GM21360 (cell line): Measurements from ENCODE around the gene POLR2B.
"Not testable (repeated sequence)": the region's sequence is repeated elsewhere in the genome, so short reads cannot be mapped to it uniquely, and the experiment has no call there.

Source experiments
- ATAC-seq: cut with Tn5 transposase; IDR thresholded peaks from one replicate; pipeline ENCODE4 v1.9.1; 2021; ENCODE audit warnings: mild to moderate bottlenecking, moderate library complexity; ENCODE audit not compliant: unreplicated experiment

The POLR2B gene

GRCh38 chr4:56978750-56979303 lies at the start of gene POLR2B:
Gene POLR2B, plus strand, starts transcription at chr4:56978896. Its CDS starts 90 bp downstream, at chr4:56978986.
- ATAC-seq, result peak; percentile 50

GRCh38 chr4:56930638-56931037 lies 48.1 kb upstream of the POLR2B start:
- ATAC-seq, result no peak

GRCh38 chr4:56931924-56932323 lies 46.8 kb upstream of the POLR2B start:
- ATAC-seq, result no peak

- ATAC-seq, result no peak
These were observed 41.4 kb upstream of the POLR2B start for GRCh38 chr4:56937262-56937661.

- ATAC-seq, result not testable (repeated sequence)
These were observed 38.9 kb upstream of the POLR2B start for GRCh38 chr4:56939826-56940225.

- no peak for ATAC-seq
These were observed 38.3 kb upstream of the POLR2B start for GRCh38 chr4:56940403-56940802.

GRCh38 chr4:56940971-56941370 lies 37.7 kb upstream of the POLR2B start:
- ATAC-seq, result no peak

GRCh38 chr4:56941403-56941802 lies 37.3 kb upstream of the POLR2B start:
- ATAC-seq, result no peak

- ATAC-seq, result no peak
These were observed 24.8 kb upstream of the POLR2B start for GRCh38 chr4:56953680-56954520.

GRCh38 chr4:56958111-56958517 lies 20.6 kb upstream of the POLR2B start:
- ATAC-seq, result no peak

GRCh38 chr4:56959100-56959499 lies 19.6 kb upstream of the POLR2B start:
- ATAC-seq, result no peak

- no peak for ATAC-seq
These were observed 17.6 kb upstream of the POLR2B start for GRCh38 chr4:56961107-56961500.

- no peak for ATAC-seq
These were observed 7.3 kb upstream of the POLR2B start for GRCh38 chr4:56971383-56971782.

- ATAC-seq, result no peak
These were observed 6.3 kb upstream of the POLR2B start for GRCh38 chr4:56972389-56972788.

GRCh38 chr4:56972809-56973208 lies 5.9 kb upstream of the POLR2B start:
- no peak for ATAC-seq

GRCh38 chr4:56973336-56973735 lies 5.4 kb upstream of the POLR2B start:
- no peak for ATAC-seq

GRCh38 chr4:56976283-56976836 lies 2.3 kb upstream of the POLR2B start:
- no peak for ATAC-seq

GRCh38 chr4:56976837-56977320 lies 1.8 kb upstream of the POLR2B start:
- peak; percentile 24 for ATAC-seq

- peak; percentile 78 for ATAC-seq
These were observed 1.2 kb upstream of the POLR2B start, which contains the start of gene NOA1 for GRCh38 chr4:56977321-56978012. Gene NOA1, minus strand, starts transcription at chr4:56977606. Its CDS starts 21 bp downstream, at chr4:56977585.

- ATAC-seq, result no peak
These were observed 851 bp downstream of the POLR2B start for GRCh38 chr4:56979421-56980072.

- no peak for ATAC-seq
These were observed 3.1 kb downstream of the POLR2B start for GRCh38 chr4:56981795-56982201.
